NCI-H1105 treated with DMSO at 0.1 percent for 48 hours (cell line): Measurements from ENCODE around the gene FUT2.
"Not testable (repeated sequence)": the region's sequence is repeated elsewhere in the genome, so short reads cannot be mapped to it uniquely, and the experiment has no call there.

Experiments
- DNase-seq: peaks from one replicate; lab custom pipeline; 2025; lab: John Stamatoyannopoulos, UW

The FUT2 gene

GRCh38 chr19:48670699-48671445 is 24.9 kb upstream of the FUT2 start:
- no peak for DNase-seq

GRCh38 chr19:48671446-48671995 is 24.2 kb upstream of the FUT2 start:
- no peak for DNase-seq

DNA sequence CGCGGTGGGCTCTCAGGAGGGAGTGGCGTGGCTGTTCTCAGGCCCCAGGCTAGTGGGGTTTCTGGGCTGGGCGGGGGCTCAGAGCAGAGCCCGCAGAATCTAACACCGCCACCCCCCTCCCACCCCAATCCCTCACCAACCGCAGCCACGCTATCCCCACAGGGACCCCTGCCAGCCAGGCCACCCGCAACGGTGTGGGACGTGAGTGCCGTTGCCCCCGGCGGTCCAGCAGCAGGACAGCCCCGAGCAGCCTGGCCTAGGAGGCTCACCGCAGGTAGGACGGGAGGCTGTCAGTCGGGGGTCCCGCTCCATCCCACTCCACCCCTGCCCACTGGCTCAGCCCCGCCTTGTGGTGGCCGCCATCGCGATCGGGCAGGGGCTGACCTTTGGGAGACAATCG is 22.8 kb upstream of the FUT2 start, which contains the start of gene NTN5:
NTN5 (minus strand) TSS at position 24 of the 400 bp plus-strand sequence. CDS start 2,031 bp downstream, outside the sequence.
- DNase-seq, result no peak

DNA sequence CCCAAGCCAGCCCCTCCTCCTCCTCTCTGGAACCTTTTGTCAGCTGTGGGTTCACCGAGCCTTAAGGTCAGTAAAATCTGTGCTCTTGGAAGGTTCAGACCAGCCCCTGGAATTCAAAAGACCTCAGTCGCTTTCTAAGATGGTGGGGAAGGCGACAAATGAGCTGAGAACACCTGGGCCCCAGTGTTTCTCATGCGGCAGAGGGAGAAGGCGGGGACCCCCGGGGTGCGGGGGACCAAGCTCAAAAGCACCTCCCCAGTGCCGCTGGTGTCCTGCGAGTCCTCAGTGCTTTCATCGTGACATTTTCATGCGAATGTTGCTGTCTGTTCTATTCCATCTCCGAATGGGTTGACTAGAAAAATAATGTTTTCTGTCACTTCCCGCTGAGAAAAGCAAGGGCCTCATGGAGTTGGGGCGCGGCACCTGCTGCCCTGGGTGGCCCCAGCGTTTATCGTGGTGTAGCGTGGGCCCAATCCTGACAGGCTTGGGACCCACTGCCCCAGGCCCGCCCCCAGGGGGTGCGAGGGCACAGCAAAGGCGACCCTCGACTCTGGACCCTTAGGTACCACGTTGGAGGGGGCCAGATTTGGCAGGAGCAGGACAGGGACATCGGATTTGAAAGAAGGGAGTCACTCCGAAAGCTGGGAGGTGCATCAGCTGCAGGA is 22.2 kb upstream of the FUT2 start:
- DNase-seq, result no peak

DNA sequence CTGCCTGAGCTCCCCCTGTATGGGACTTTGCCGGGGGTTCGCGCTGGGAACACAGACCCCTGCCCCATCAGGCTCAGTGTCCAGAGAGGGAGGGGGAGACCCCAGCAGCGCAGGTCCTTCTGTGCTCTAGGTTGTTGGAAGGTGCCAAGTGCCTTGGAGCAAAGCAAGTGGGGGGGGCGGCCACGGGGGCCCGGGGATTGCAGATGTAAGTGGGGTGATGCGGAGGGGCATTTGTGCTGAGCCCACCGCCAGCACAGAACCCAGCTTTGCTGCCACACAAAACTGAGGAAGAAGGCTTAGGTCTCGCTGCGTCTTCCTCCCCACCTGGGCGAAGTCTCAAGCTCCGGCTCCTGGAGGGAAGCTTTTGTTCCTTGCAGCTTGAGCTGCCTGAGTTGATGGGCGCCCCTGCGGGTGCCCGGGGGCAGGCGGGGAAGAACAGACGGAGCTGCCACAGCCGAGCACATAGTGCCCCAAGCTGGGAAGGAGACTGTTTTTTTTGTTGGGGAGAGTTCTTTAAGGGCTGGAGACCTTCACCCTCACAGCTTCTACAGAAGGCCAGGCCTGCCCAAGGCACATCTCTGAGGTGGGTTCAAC is 21.5 kb upstream of the FUT2 start:
- DNase-seq, result no peak

DNA sequence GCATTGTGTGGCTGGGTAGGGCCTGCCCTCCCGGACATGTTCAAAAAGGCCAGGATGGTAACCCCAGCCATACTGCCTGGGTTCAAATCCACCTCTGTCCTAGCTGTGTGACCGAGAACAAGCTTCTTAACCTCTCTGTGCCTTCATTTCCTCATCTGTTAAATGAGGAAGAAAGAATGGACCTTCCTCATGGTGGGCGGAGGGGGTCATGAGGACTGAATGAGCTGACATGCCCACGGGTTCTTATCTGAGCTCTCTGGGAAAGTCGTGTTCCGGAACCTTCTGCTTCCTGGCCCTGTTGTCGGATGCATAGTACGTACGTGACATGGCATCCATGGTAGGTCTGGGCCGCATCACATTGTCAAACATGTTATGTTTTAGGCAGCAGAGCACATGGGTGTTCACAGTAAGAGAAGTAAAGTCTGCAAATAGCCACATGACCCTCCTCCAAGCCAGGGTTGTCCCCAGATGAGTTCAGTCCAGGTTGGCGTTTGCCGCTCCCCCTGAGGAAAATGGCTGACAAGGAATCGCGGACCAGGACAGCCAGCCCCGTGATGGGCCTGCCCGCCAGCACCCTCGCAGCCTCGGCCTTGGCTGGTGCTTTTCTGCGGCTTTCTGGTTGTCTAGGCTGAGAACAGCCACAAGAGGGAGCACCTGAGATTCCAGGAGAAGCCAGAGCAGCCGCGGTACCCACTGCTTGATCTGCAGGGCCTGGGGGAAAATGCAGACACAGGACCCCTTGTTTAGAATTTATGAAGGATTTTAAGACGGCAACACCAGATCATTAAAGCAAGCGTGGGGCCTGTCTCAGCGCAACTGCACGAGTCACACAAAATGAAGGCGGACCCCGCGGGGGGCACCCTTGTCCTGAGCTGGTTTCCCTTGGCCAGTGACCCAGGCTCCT is 20.6 kb upstream of the FUT2 start:
- DNase-seq, result peak; percentile 75

GRCh38 chr19:48676487-48676886 is 19.3 kb upstream of the FUT2 start:
- DNase-seq, result no peak

DNA sequence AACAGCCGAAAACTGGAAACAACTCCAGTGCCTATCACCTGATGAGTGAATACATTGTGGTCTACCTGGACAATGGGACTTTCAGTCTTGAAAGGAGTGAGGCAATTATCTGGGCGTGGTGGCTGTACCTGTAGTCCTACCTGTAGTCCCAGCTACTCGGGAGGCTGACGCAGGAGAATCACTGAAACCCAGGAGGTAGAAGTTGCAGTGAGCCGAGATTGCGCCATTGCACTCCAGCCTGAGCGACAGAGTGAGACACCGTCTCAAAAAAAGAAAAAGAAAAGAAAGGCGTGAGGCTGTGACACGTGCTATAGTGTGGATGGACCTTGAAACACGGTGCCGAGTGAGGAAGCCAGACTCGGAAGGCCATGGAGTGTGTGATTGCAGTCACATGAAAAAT is 18.9 kb upstream of the FUT2 start:
- no peak for DNase-seq

DNA sequence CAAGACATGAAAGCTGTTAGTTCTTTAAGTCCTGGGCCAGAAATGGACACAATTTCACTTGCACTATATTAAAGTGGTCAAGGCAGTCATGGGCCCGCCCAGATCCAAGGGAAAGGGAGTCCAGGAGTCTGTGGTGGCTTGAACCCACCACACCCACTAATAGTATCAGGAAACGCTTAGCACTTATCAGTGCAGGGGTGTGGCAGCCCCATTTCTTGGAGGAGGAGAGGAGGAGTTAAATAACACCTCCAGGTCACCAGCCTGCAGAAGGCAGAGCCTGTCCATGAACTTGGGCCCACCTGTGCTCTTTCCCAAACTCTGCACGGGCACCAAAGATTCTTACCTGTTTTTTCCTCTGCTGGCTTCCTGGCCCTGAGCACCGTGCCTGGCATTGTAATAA is 17.6 kb upstream of the FUT2 start:
- no peak for DNase-seq

DNA sequence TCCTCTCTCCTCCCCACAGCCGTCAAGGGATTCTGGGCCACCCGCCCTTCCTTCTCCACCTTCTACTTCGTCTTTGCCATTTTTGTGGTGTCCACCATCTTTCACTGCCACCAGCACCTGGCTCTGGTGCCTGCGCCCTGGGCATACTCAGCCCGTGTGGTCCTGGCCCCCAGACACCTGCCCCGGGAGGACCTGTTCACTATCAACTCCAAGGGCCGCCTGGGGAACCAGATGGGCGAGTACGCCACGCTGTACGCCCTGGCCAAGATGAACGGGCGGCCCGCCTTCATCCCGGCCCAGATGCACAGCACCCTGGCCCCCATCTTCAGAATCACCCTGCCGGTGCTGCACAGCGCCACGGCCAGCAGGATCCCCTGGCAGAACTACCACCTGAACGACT is 15.8 kb upstream of the FUT2 start:
- not testable (repeated sequence) for DNase-seq

DNA sequence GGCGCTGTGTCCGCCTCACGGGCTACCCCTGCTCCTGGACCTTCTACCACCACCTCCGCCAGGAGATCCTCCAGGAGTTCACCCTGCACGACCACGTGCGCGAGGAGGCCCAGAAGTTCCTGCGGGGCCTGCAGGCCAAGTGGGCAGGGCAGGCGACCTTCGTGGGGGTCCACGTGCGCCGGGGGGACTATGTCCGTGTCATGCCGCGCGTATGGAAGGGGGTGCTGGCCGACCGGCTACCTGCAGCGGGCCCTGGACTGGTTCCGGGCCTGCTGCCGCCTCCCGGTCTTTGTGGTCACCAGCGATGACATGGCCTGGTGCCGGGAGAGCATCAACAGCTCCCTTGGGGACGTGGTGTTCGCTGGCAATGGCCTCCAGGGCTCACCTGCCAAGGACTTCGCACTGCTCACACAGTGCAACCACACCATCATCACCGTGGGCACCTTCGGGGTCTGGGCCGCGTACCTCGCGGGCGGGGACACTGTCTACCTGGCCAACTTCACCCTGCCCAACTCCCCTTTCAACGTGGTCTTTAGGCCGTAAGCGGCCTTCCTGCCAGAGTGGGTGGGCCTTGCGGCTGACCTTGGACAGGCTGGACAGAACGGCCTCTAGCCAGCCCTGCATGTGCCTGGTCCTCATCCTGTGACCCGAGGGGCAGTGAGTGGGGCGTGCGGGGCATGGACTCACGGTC is 15.2 kb upstream of the FUT2 start:
- DNase-seq, result no peak

- no peak for DNase-seq
Measured at GRCh38 chr19:48681127-48681470, 14.7 kb upstream of the FUT2 start.

GRCh38 chr19:48683349-48683748 is 12.4 kb upstream of the FUT2 start:
- DNase-seq, result no peak

DNA sequence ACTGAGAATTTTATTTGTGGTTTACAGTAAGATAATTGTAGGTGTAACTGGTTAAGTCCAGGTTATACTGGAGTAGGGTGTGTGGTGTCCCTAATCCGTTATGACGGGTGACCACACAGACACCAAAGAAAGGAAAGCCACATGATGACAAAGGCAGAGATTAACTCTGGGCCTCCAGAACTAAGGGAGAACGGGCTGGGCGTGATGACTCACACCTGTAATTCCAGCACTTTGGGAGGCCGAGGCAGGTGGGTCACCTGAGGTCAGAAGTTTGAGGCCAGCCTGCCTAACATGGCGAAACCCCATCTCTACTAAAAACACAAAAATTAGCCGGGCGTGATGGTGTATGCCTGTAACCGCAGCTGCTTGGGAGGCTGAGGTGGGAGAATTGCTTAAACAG is 10.2 kb upstream of the FUT2 start:
- DNase-seq, result no peak

DNA sequence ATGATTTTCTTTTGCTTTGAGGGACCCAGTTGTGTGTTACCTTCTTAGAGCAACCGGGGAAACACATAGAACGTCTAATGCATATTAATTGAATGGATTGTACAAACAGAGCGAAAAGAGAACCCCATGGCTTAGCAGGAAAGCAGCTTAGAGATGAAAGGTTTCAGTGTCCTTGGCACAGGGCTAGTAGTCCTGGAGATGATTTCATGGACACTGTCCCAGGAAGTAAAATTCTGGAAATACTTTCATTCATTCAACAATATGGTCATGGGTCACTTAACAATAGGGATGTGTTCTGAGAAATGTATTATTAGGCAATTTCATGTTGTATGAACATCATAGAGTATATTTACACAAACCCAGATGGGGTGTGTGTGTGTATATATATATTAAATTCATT is 9.7 kb upstream of the FUT2 start:
- no peak for DNase-seq

- DNase-seq, result not testable (repeated sequence)
Measured at GRCh38 chr19:48686637-48687036, 9.1 kb upstream of the FUT2 start.

GRCh38 chr19:48687776-48688175 is 8.0 kb upstream of the FUT2 start:
- no peak for DNase-seq

- no peak for DNase-seq
Measured at GRCh38 chr19:48689449-48689848, 6.3 kb upstream of the FUT2 start.

- not testable (repeated sequence) for DNase-seq
Measured at GRCh38 chr19:48693629-48694028, 2.1 kb upstream of the FUT2 start.

DNA sequence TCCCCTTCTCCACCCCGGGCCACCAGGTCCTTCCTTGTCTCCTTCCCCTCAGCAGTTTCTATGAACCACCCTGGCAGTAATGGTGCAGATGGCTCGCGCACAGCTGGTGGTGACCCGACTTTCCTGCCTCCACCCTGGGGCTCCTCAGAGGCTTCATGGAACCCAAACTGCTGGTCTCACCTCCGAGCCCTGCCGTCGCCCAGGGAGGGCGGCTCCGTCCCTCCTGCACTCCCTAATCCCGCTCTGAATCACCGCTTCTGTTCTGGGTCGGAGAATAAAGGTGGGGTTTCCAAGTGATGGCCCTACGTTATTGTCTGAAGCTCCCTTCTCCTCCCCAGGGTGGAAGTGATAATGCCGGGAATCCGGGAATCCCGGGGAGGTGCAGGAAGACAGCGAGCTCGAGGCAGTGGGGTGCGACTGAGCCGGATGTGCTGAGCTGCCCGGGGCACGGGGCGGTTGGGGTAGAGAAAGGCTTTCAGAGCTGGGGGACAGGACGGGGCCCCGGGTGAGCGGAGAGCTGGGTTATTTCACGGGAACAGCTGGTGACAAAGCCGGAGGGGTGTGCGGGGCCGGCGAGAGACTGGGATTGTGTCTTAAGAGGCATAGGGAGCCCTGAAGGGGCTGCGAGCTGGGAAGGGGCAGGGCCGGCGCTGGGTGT is 711 bp downstream of the FUT2 start:
- no peak for DNase-seq

DNA sequence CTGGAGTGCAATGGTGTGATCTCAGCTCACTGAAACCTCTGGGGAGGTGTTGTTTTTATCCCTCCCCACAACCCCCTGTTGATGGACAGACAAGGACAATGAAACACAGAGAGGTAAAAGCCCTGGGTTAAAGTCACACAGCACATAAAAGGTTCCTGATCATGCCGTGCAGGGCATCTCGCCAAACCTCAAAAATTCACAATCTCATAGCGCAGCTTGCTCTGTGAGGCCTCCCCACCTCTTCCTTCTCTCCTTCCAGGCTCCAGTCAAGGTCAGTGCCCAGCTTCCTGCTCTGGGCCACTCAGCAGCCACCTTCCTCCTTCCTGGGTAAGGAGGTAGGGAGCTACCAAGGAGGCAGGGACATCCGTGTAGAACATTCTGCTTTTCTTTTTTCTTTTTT is 2.3 kb downstream of the FUT2 start:
- DNase-seq, result no peak
